ENCODE measurements around the gene LMO1. TPM values are rescaled to one million over a fixed set of nuclear protein-coding genes. Genes with fewer than 3 reads are reported as not detected.

The LMO1 gene
- total and polyA plus RNA-seq, 11 donors = 0.42 to 4.1 (median 2.1) TPM; not detected in 1

- peak overlapping the region in 3 of 12 donors; percentile 46 to 57 (median 51) for H3K27ac ChIP-seq
- intact Hi-C loops (cut with DNase I) = loop anchor here in 1 of 10 donors (10.0 kb wide), 1 partner anchor 710 kb away; the partner anchor contains the start of gene ASCL3
- no peaks in the 10 kb centered on the region for H3K9me3 ChIP-seq
- no peak overlapping the region for H3K4me3 ChIP-seq
- TF ChIP-seq POLR2A (IDR thresholded peaks at IDR 0.05) = no peak
- TF ChIP-seq CTCF (IDR thresholded peaks at IDR 0.05) = peak in 1 of 12 donors; percentile 13
- H3K36me3 ChIP-seq = no peaks in the 10 kb centered on the region
- H3K4me1 ChIP-seq = peaks cover 0 to 24% (median 4%) of the 10 kb centered on the region in 12 donors
- no peaks in the 10 kb centered on the region for H3K27me3 ChIP-seq
- DNase-seq = peak in 1 of 5 donors; percentile 39
- 54 to 76% (median 71%) methylated on average over 3 to 5 of the region's 5 CpGs for WGBS, 4 donors
- peak; percentile 18 to 43 (median 27) for ATAC-seq
These were observed 29.3 kb downstream of the LMO1 start for GRCh38 chr11:8234425-8234821.

- intact Hi-C loops (cut with DNase I) = loop anchor here in 1 of 10 donors (10.0 kb wide), 1 partner anchor 711 kb away; the partner anchor contains the start of gene ASCL3
- H3K27ac ChIP-seq = peak overlapping the region in 3 of 12 donors; percentile 46 to 57 (median 51)
- peak; percentile 24 to 76 (median 66) for ATAC-seq
These were observed 29.8 kb downstream of the LMO1 start for GRCh38 chr11:8233691-8234424.

GRCh38 chr11:8232849-8233606 is 30.6 kb downstream of the LMO1 start:
- DNase-seq (no peak), ATAC-seq (no peak)
- intact Hi-C loops (cut with DNase I) = loop anchor here in 1 of 10 donors (10.0 kb wide), 1 partner anchor 712 kb away; the partner anchor contains the start of gene ASCL3
- Histone ChIP-seq H3K9me3 (no peaks in the 10 kb centered on the region), H3K27me3 (no peaks in the 10 kb centered on the region), H3K4me1 (peaks cover 0 to 29% (median 4%) of the 10 kb centered on the region in 12 donors), H3K4me3 (no peak overlapping the region), H3K36me3 (no peaks in the 10 kb centered on the region), H3K27ac (no peak overlapping the region)
- no peak for TF ChIP-seq POLR2A (IDR thresholded peaks at IDR 0.05)
- TF ChIP-seq CTCF (IDR thresholded peaks at IDR 0.05) = no peak
- WGBS, 4 donors = 77 to 83% (median 78%) methylated on average over 8 to 9 of the region's 9 CpGs

More at GRCh38 chr11:8233691-8234424, 29.8 kb downstream of the LMO1 start:
- Histone ChIP-seq H3K27me3 (no peaks in the 10 kb centered on the region), H3K9me3 (no peaks in the 10 kb centered on the region), H3K4me1 (peaks cover 0 to 29% (median 4%) of the 10 kb centered on the region in 12 donors), H3K36me3 (no peaks in the 10 kb centered on the region), H3K4me3 (no peak overlapping the region)
- TF ChIP-seq POLR2A (IDR thresholded peaks at IDR 0.05) (no peak), CTCF (IDR thresholded peaks at IDR 0.05) (no peak)
- 75 to 98% (median 79%) methylated on average over 8 to 11 of the region's 11 CpGs for WGBS, 4 donors
- DNase-seq = peak in 3 of 5 donors; percentile 25 to 58 (median 47)

- TF ChIP-seq CTCF (IDR thresholded peaks at IDR 0.05) (no peak), POLR2A (IDR thresholded peaks at IDR 0.05) (no peak)
- Histone ChIP-seq H3K9me3 (no peaks in the 10 kb centered on the region), H3K4me3 (no peak overlapping the region), H3K27me3 (no peaks in the 10 kb centered on the region), H3K36me3 (no peaks in the 10 kb centered on the region), H3K4me1 (peaks cover 0 to 29% (median 4%) of the 10 kb centered on the region in 12 donors), H3K27ac (no peak overlapping the region)
- intact Hi-C loops (cut with DNase I) = loop anchor here in 1 of 10 donors (10.0 kb wide), 1 partner anchor 712 kb away; the partner anchor contains the start of gene ASCL3
- WGBS, 4 donors = 78 to 82% (median 80%) methylated on average over 5 of the region's 5 CpGs
- no peak for DNase-seq
- ATAC-seq = no peak
These were observed 31.3 kb downstream of the LMO1 start for GRCh38 chr11:8232414-8232813.

Measured in heart left ventricle (tissue), 16 donors.